Trophoblast cell (in vitro differentiated cells and primary cell): ENCODE measurements around the gene RECK. TPM values are rescaled to one million over a fixed set of nuclear protein-coding genes. Genes with fewer than 3 reads are reported as not detected.
"Not testable (repeated sequence)": the region's sequence is repeated elsewhere in the genome, so short reads cannot be mapped to it uniquely, and the experiment has no call there.

Source experiments
- DNase-seq, 2 donors: peaks; one replicate each; pipeline ENCODE4 v3.0.0-alpha.2; 2016
- H2AFZ ChIP-seq: 2 replicates; pipeline ENCODE4 v1.6.1; 2013; ENCODE audit warnings: low read length, moderate library complexity, mild to moderate bottlenecking; ENCODE audit not compliant: insufficient read depth, poor library complexity
- H2AK5ac ChIP-seq: 2 replicates; pipeline ENCODE4 v1.6.1; 2013; ENCODE audit warnings: mild to moderate bottlenecking, low read length
- H2BK120ac ChIP-seq: 2 replicates; pipeline ENCODE4 v1.6.1; 2013; ENCODE audit warnings: low read length, mild to moderate bottlenecking, moderate library complexity; ENCODE audit not compliant: insufficient read depth, poor library complexity
- H2BK12ac ChIP-seq: 2 replicates; pipeline ENCODE4 v1.6.1; 2013; ENCODE audit warnings: mild to moderate bottlenecking, low read length, moderate library complexity
- H2BK5ac ChIP-seq: 2 replicates; pipeline ENCODE4 v1.6.1; 2013; ENCODE audit warnings: low read length, low read depth, moderate library complexity, mild to moderate bottlenecking; ENCODE audit not compliant: poor library complexity
- H3K14ac ChIP-seq: 2 replicates; pipeline ENCODE4 v1.6.1; 2013; ENCODE audit warnings: mild to moderate bottlenecking, low read length
- H3K18ac ChIP-seq: 2 replicates; pipeline ENCODE4 v1.6.1; 2013; ENCODE audit warnings: mild to moderate bottlenecking, low read length
- H3K23ac ChIP-seq: 2 replicates; pipeline ENCODE4 v1.6.1; 2013; ENCODE audit warnings: low read length
- H3K27ac ChIP-seq: 2 replicates; pipeline ENCODE4 v1.5.1; 2013; ENCODE audit warnings: low read depth, mild to moderate bottlenecking, inconsistent platforms, low read length, moderate library complexity
- H3K27me3 ChIP-seq: 2 replicates; pipeline ENCODE4 v1.6.1; 2013; ENCODE audit warnings: inconsistent platforms, mild to moderate bottlenecking, low read length, moderate library complexity; ENCODE audit not compliant: insufficient read depth
- H3K36me3 ChIP-seq, 2 experiments: 1 replicate in 1 of 2; 2 replicates in 1 of 2; pipeline ENCODE4 v1.6.1; 2013; ENCODE audit warnings: low read length in 2 of 2, mild to moderate bottlenecking in 2 of 2, moderate library complexity in 1 of 2; ENCODE audit not compliant: insufficient read depth in 2 of 2, control insufficient read depth in 1 of 2
- H3K4ac ChIP-seq: 2 replicates; pipeline ENCODE4 v1.6.1; 2013; ENCODE audit warnings: low read depth, mild to moderate bottlenecking, low read length, moderate library complexity
- H3K4me1 ChIP-seq, 2 experiments: 1 replicate in 1 of 2; 2 replicates in 1 of 2; pipeline ENCODE4 v1.6.1; 2013; ENCODE audit warnings: low read length in 2 of 2, mild to moderate bottlenecking in 2 of 2, moderate library complexity in 1 of 2; ENCODE audit not compliant: insufficient read depth in 2 of 2, control insufficient read depth in 1 of 2
- H3K4me2 ChIP-seq: 2 replicates; pipeline ENCODE4 v1.6.1; 2013; ENCODE audit warnings: inconsistent platforms, mild to moderate bottlenecking, low read length, moderate library complexity
- H3K4me3 ChIP-seq: 2 replicates; pipeline ENCODE4 v1.5.1; 2013; ENCODE audit warnings: mild to moderate bottlenecking, low read depth, low read length, inconsistent platforms
- H3K79me1 ChIP-seq: one replicate; pipeline ENCODE4 v1.6.1; 2013; ENCODE audit warnings: low read length
- H3K79me2 ChIP-seq: 2 replicates; pipeline ENCODE4 v1.6.1; 2013; ENCODE audit warnings: low read length, mild to moderate bottlenecking; ENCODE audit not compliant: control insufficient read depth, insufficient read depth, poor library complexity
- H3K9ac ChIP-seq: 2 replicates; pipeline ENCODE4 v1.6.1; 2013; ENCODE audit warnings: mild to moderate bottlenecking, low read length
- H3K9me3 ChIP-seq: 2 replicates; pipeline ENCODE4 v1.6.1; 2013; ENCODE audit warnings: low read depth, mild to moderate bottlenecking, control low read depth, inconsistent platforms, low read length; ENCODE audit not compliant: insufficient read depth
- H4K12ac ChIP-seq: 2 replicates; pipeline ENCODE4 v1.6.1; 2013; ENCODE audit warnings: low read depth, mild to moderate bottlenecking, low read length, moderate library complexity
- H4K8ac ChIP-seq: 2 replicates; pipeline ENCODE4 v1.6.1; 2013; ENCODE audit warnings: low read depth, mild to moderate bottlenecking, low read length, moderate library complexity
- H4K91ac ChIP-seq: one replicate; pipeline ENCODE4 v1.6.1; 2013; ENCODE audit warnings: low read depth, mild to moderate bottlenecking, low read length, moderate library complexity
- WGBS: extraction: QIAGEN DNeasy Blood & Tissue Kit; methylation state at CpG from one replicate; pipeline ENCODE4 v1.1.7; 2013; ENCODE audit warnings: missing lambda C conversion rate; ENCODE audit not compliant: insufficient read length, insufficient coverage; ENCODE audit errors: extremely low coverage; 5-methylcytosine and 5-hydroxymethylcytosine counted together
- polyA plus RNA-seq: library from polyadenylated mRNA; stranded (reverse); fragments of 200-250 nt; gene quantifications from 2 replicates; pipeline ENCODE4 v1.2.3, GENCODE V29; 2013

The RECK gene, protein sequence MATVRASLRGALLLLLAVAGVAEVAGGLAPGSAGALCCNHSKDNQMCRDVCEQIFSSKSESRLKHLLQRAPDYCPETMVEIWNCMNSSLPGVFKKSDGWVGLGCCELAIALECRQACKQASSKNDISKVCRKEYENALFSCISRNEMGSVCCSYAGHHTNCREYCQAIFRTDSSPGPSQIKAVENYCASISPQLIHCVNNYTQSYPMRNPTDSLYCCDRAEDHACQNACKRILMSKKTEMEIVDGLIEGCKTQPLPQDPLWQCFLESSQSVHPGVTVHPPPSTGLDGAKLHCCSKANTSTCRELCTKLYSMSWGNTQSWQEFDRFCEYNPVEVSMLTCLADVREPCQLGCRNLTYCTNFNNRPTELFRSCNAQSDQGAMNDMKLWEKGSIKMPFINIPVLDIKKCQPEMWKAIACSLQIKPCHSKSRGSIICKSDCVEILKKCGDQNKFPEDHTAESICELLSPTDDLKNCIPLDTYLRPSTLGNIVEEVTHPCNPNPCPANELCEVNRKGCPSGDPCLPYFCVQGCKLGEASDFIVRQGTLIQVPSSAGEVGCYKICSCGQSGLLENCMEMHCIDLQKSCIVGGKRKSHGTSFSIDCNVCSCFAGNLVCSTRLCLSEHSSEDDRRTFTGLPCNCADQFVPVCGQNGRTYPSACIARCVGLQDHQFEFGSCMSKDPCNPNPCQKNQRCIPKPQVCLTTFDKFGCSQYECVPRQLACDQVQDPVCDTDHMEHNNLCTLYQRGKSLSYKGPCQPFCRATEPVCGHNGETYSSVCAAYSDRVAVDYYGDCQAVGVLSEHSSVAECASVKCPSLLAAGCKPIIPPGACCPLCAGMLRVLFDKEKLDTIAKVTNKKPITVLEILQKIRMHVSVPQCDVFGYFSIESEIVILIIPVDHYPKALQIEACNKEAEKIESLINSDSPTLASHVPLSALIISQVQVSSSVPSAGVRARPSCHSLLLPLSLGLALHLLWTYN
- 5.4 and 5.5 TPM in 2 replicates for polyA plus RNA-seq

DNA sequence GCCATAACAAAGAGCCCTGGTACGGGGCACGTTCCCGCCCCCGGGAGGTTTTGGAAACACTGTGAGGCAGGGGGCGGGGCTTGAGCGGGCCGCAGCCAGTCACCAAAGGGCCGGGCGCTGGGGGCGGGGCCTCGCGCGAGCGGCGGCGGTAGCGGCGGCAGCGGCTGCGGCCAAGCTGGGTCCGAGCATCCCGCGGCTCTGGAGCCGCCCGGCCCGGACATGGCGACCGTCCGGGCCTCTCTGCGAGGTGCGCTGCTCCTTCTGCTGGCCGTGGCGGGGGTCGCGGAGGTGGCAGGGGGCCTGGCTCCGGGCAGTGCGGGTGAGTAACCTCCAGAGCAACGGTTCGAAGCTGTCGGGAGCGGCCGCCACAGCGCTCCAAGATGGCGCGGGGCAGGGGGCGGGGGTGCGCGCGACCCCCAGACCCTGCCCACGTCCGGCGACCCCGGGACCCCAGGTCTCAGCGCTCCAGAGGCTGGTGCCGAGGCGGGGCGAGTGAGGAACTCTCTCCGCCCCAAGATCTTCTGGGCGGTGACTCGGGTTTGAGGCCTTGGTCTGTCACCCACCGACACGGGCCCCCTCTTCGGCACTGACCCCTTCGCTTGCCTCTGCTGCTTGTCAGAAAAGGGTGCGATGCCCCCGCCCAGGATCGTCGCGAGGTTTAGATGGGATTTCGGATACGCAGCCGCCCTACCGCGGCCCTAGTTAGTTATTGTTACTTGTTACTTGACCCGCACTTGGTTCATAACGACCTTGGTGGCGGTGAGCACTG, at the start of gene RECK:
Gene RECK, plus strand, starts transcription at position 134 of the 769 bp plus-strand sequence. Its CDS starts 86 bp downstream, at position 220.
- Histone ChIP-seq H3K4me3 (peak within 1 kb of the TSS; percentile 88), H3K9me3 (no peaks in the 10 kb centered on the region), H3K4me2 (peak within 1 kb of the TSS; percentile 92), H2BK5ac (peak within 1 kb of the TSS; percentile 53), H3K27ac (no peak within 1 kb of the TSS), H3K27me3 (no peaks in the 10 kb centered on the region), H3K4ac (peak within 1 kb of the TSS; percentile 65), H3K79me2 (peaks cover 6% of the 10 kb centered on the region), H3K79me1 (peaks cover 5% of the 10 kb centered on the region), H3K18ac (peak within 1 kb of the TSS; percentile 91), H4K12ac (peak within 1 kb of the TSS; percentile 89), H2AFZ (peak within 1 kb of the TSS; percentile 86), H3K9ac (peak within 1 kb of the TSS; percentile 35), H3K23ac (no peak within 1 kb of the TSS), H4K8ac (peak within 1 kb of the TSS; percentile 94), H3K36me3 (no peaks in the 10 kb centered on the region), H3K14ac (peak within 1 kb of the TSS; percentile 86), H4K91ac (peak within 1 kb of the TSS; percentile 71), H2BK12ac (peak within 1 kb of the TSS; percentile 77), H2AK5ac (no peak within 1 kb of the TSS), H3K4me1 (peaks cover 0 to 3% of the 10 kb centered on the region in 2 experiments), H2BK120ac (peak within 1 kb of the TSS; percentile 69)
- no CpG with 5 or more reads among the region's 77 CpGs for WGBS
- peak; percentile 97 to 98 for DNase-seq

DNA sequence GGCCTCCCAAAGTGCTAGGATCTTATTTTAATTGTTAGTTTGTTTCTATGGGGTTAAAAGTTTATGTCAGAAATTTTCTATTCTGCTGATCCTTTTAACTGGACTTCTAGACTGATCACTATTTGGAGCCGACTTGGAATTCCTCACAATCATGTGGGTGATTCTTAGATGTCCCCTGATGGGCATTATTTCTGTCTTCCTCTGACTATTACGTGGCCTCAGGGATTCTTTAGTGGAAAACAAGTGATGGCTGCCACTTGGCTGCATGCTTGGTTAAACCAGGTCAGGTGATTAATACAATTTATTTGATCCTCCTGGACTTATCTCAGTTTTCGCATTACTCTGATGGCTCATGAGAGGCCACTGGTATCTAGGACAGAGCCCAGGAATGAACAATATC, 46.6 kb upstream of the RECK start:
- DNase-seq = peak; percentile 5 to 51
- Histone ChIP-seq H4K12ac (no peak overlapping the region), H3K14ac (no peak overlapping the region), H3K23ac (no peak overlapping the region), H3K27ac (no peak overlapping the region), H3K4me3 (no peak overlapping the region), H3K36me3 (no peaks in the 10 kb centered on the region), H3K27me3 (no peaks in the 10 kb centered on the region), H2BK12ac (no peak overlapping the region), H4K91ac (no peak overlapping the region), H4K8ac (no peak overlapping the region), H3K4me2 (no peak overlapping the region), H3K4ac (no peak overlapping the region), H3K9me3 (no peaks in the 10 kb centered on the region), H3K9ac (no peak overlapping the region), H2BK120ac (no peak overlapping the region), H2AFZ (no peak overlapping the region), H3K79me1 (no peaks in the 10 kb centered on the region), H2AK5ac (no peak overlapping the region), H3K4me1 (no peaks in the 10 kb centered on the region), H3K79me2 (no peaks in the 10 kb centered on the region), H3K18ac (no peak overlapping the region), H2BK5ac (no peak overlapping the region)
- WGBS = no CpG with 5 or more reads among the region's 3 CpGs

DNA sequence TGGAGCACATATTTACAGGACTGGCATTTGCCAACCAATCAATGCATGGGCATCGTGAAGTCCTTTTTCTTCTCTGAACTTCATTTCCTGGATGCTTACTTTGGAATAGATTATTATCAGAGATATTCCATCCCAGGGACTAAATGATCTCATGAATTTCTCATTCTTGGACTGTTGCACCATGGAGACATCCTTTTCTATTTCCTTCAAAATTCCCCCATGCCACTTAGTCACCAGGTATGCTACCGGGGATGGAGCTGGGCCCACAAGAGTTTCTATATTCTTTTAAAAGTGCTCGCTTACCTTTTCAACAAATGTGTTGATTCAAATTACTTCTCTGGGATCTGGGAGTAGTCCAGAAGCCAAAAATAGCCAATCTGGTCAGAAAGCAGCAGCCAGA, 43.6 kb upstream of the RECK start:
- not testable (repeated sequence) for H3K27me3 ChIP-seq, H2BK12ac ChIP-seq, H3K14ac ChIP-seq, H3K36me3 ChIP-seq, H3K79me2 ChIP-seq, H2AFZ ChIP-seq, H3K4ac ChIP-seq, H3K4me3 ChIP-seq, H4K8ac ChIP-seq, H3K23ac ChIP-seq, H4K91ac ChIP-seq, H4K12ac ChIP-seq, H3K79me1 ChIP-seq, H2BK5ac ChIP-seq, H2AK5ac ChIP-seq, H3K4me2 ChIP-seq, H3K18ac ChIP-seq, H3K4me1 ChIP-seq, H3K9ac ChIP-seq, H2BK120ac ChIP-seq, H3K9me3 ChIP-seq, H3K27ac ChIP-seq
- WGBS = no CpG with 5 or more reads among the region's 3 CpGs
- peak in 1 of 2 donors; percentile 77 for DNase-seq
